ENCODE data around the gene MSRB3. TPM values are rescaled to one million over a fixed set of nuclear protein-coding genes. Genes with fewer than 3 reads are reported as not detected.

Gene MSRB3
- total RNA-seq, 1 experiment from 2014 or later: 26.0 TPM

- no peak for DNase-seq (ENCODE audit: low read depth)
Measured at GRCh38 chr12:65392491-65392890, 114.0 kb downstream of the MSRB3 start.

GRCh38 chr12:65403188-65403587, 124.7 kb downstream of the MSRB3 start:
- DNase-seq (ENCODE audit: low read depth): no peak

- DNase-seq (ENCODE audit: low read depth): no peak
Measured at GRCh38 chr12:65407388-65408149, 129.1 kb downstream of the MSRB3 start.

- no peak for DNase-seq (ENCODE audit: low read depth)
Measured at GRCh38 chr12:65408441-65408840, 130.0 kb downstream of the MSRB3 start.

- DNase-seq (ENCODE audit: low read depth): no peak
Measured at GRCh38 chr12:65409726-65410125, 131.2 kb downstream of the MSRB3 start.

- DNase-seq (ENCODE audit: low read depth): no peak
Measured at GRCh38 chr12:65411171-65411570, 132.7 kb downstream of the MSRB3 start.

GRCh38 chr12:65414526-65414925, 136.0 kb downstream of the MSRB3 start:
- DNase-seq (ENCODE audit: low read depth): no peak

GRCh38 chr12:65415826-65416225, 137.3 kb downstream of the MSRB3 start:
- peak; percentile 57 for DNase-seq (ENCODE audit: low read depth)

GRCh38 chr12:65419284-65420072, 141.0 kb downstream of the MSRB3 start:
- DNase-seq (ENCODE audit: low read depth): no peak

- peak; percentile 61 for DNase-seq (ENCODE audit: low read depth)
Measured at GRCh38 chr12:65420941-65421340, 142.5 kb downstream of the MSRB3 start.

- no peak for DNase-seq (ENCODE audit: low read depth)
Measured at GRCh38 chr12:65427646-65428045, 149.2 kb downstream of the MSRB3 start.

GRCh38 chr12:65430006-65430405, 151.5 kb downstream of the MSRB3 start:
- DNase-seq (ENCODE audit: low read depth): no peak

GRCh38 chr12:65430571-65431306, 152.3 kb downstream of the MSRB3 start:
- peak; percentile 89 for DNase-seq (ENCODE audit: low read depth)

GRCh38 chr12:65432114-65432513, 153.6 kb downstream of the MSRB3 start:
- no peak for DNase-seq (ENCODE audit: low read depth)

GRCh38 chr12:65432651-65433050, 154.2 kb downstream of the MSRB3 start:
- peak; percentile 37 for DNase-seq (ENCODE audit: low read depth)

- peak; percentile 38 for DNase-seq (ENCODE audit: low read depth)
Measured at GRCh38 chr12:65434737-65435136, 156.3 kb downstream of the MSRB3 start.

GRCh38 chr12:65443038-65443437, 164.6 kb downstream of the MSRB3 start:
- DNase-seq (ENCODE audit: low read depth): no peak

- no peak for DNase-seq (ENCODE audit: low read depth)
Measured at GRCh38 chr12:65444996-65445395, 166.5 kb downstream of the MSRB3 start.

- DNase-seq (ENCODE audit: low read depth): no peak
Measured at GRCh38 chr12:65446901-65447300, 168.4 kb downstream of the MSRB3 start.

GRCh38 chr12:65449400-65449799, 170.9 kb downstream of the MSRB3 start:
- DNase-seq (ENCODE audit: low read depth): peak; percentile 69

GRCh38 chr12:65450625-65451024, 172.1 kb downstream of the MSRB3 start:
- DNase-seq (ENCODE audit: low read depth): no peak

- DNase-seq (ENCODE audit: low read depth): no peak
Measured at GRCh38 chr12:65454115-65454787, 175.8 kb downstream of the MSRB3 start.
